NCI-H748 (cell line): Measurements from ENCODE around the gene HERPUD2.
A peak's percentile ranks its signal among the peaks of the same experiment; 100 is the strongest.
"Not testable (repeated sequence)": the region's sequence is repeated elsewhere in the genome, so short reads cannot be mapped to it uniquely, and the experiment has no call there.

Experiments
- DNase-seq: peaks from one replicate; lab custom pipeline; 2025; ENCODE audit not compliant: unreplicated experiment; lab: John Stamatoyannopoulos, UW

The HERPUD2 gene

GRCh38 chr7:35623381-35623780, 71.6 kb downstream of the HERPUD2 start:
- DNase-seq: peak; percentile 34

GRCh38 chr7:35619863-35620262, 75.1 kb downstream of the HERPUD2 start:
- no peak for DNase-seq

- DNase-seq: no peak
Observed at GRCh38 chr7:35617041-35617440, 77.9 kb downstream of the HERPUD2 start.

- DNase-seq: no peak
Observed at GRCh38 chr7:35613150-35613549, 81.8 kb downstream of the HERPUD2 start.

GRCh38 chr7:35605760-35606159, 89.2 kb downstream of the HERPUD2 start:
- no peak for DNase-seq

GRCh38 chr7:35604595-35604994, 90.3 kb downstream of the HERPUD2 start:
- DNase-seq: no peak

- DNase-seq: no peak
Observed at GRCh38 chr7:35599645-35600044, 95.3 kb downstream of the HERPUD2 start.

GRCh38 chr7:35599061-35599460, 95.9 kb downstream of the HERPUD2 start:
- DNase-seq: no peak

- no peak for DNase-seq
Observed at GRCh38 chr7:35596061-35596460, 98.9 kb downstream of the HERPUD2 start.

GRCh38 chr7:35593899-35594298, 101.0 kb downstream of the HERPUD2 start:
- DNase-seq: peak; percentile 15

GRCh38 chr7:35588647-35589046, 106.3 kb downstream of the HERPUD2 start:
- DNase-seq: no peak

- no peak for DNase-seq
Observed at GRCh38 chr7:35584990-35585389, 109.9 kb downstream of the HERPUD2 start.

- DNase-seq: not testable (repeated sequence)
Observed at GRCh38 chr7:35584533-35584932, 110.4 kb downstream of the HERPUD2 start.
